ENCODE measurements around the gene CALY. TPM values are rescaled to one million over a fixed set of nuclear protein-coding genes. Genes with fewer than 3 reads are reported as not detected.

Gene CALY
- total RNA-seq, 2 experiments from 2014 or later = not detected

- Mint-ChIP-seq H3K4me3 (no peak overlapping the region), H3K27me3 (ENCODE audit: low read depth) (peaks cover 19% of the 10 kb centered on the region), H3K4me1 (ENCODE audit: low read depth) (no peaks in the 10 kb centered on the region), H3K36me3 (ENCODE audit: low read depth) (no peaks in the 10 kb centered on the region), H3K27ac (no peak overlapping the region), H3K9me3 (no peaks in the 10 kb centered on the region)
- DNase-seq = no peak
- CTCF ChIA-PET = interaction anchor here (1.5 to 1.8 kb wide), 2 partner anchors 10 to 14 kb away, joined by 4 to 5 read pairs; no protein-coding TSS in a partner anchor
- intact Hi-C loops (cut with micrococcal nuclease) = no loop called here
These were observed 6.9 kb upstream of the CALY start for GRCh38 chr10:133343558-133343957.

GRCh38 chr10:133342942-133343341, 6.2 kb upstream of the CALY start:
- CTCF ChIA-PET = interaction anchor here (1.2 to 1.8 kb wide), 2 partner anchors 11 to 14 kb away, joined by 3 to 5 read pairs; no protein-coding TSS in a partner anchor
- H3K4me3 Mint-ChIP-seq = no peak overlapping the region
- intact Hi-C loops (cut with micrococcal nuclease) = no loop called here
- H3K36me3 Mint-ChIP-seq (ENCODE audit: low read depth) = no peaks in the 10 kb centered on the region
- peaks cover 19% of the 10 kb centered on the region for H3K27me3 Mint-ChIP-seq (ENCODE audit: low read depth)
- H3K9me3 Mint-ChIP-seq = no peaks in the 10 kb centered on the region
- H3K4me1 Mint-ChIP-seq (ENCODE audit: low read depth) = no peaks in the 10 kb centered on the region
- DNase-seq = no peak
- no peak overlapping the region for H3K27ac Mint-ChIP-seq

GRCh38 chr10:133341983-133342382, 5.3 kb upstream of the CALY start:
- Mint-ChIP-seq H3K9me3 (no peaks in the 10 kb centered on the region), H3K4me3 (no peak overlapping the region), H3K36me3 (ENCODE audit: low read depth) (no peaks in the 10 kb centered on the region), H3K27ac (no peak overlapping the region), H3K27me3 (ENCODE audit: low read depth) (peaks cover 19% of the 10 kb centered on the region), H3K4me1 (ENCODE audit: low read depth) (no peaks in the 10 kb centered on the region)
- intact Hi-C loops (cut with micrococcal nuclease) = no loop called here
- no peak for DNase-seq
- CTCF ChIA-PET = interaction anchor here (0.7 to 1.2 kb wide), 2 partner anchors 12 to 13 kb away, joined by 3 read pairs; no protein-coding TSS in a partner anchor

- H3K9me3 Mint-ChIP-seq = no peaks in the 10 kb centered on the region
- no peak overlapping the region for H3K27ac Mint-ChIP-seq
- H3K4me3 Mint-ChIP-seq = no peak overlapping the region
- H3K27me3 Mint-ChIP-seq (ENCODE audit: low read depth) = peaks cover 14% of the 10 kb centered on the region
- CTCF ChIA-PET = interaction anchor here (0.7 kb wide), 1 partner anchor 23 kb away, joined by 3 read pairs; no protein-coding TSS in a partner anchor
- intact Hi-C loops (cut with micrococcal nuclease) = no loop called here
- peaks cover 3% of the 10 kb centered on the region for H3K4me1 Mint-ChIP-seq (ENCODE audit: low read depth)
- no peak for DNase-seq
- no peaks in the 10 kb centered on the region for H3K36me3 Mint-ChIP-seq (ENCODE audit: low read depth)
These were observed 3.1 kb upstream of the CALY start for GRCh38 chr10:133339708-133340380.

- no peak overlapping the region for H3K4me3 Mint-ChIP-seq
- H3K36me3 Mint-ChIP-seq (ENCODE audit: low read depth) = no peaks in the 10 kb centered on the region
- DNase-seq = no peak
- no peak overlapping the region for H3K27ac Mint-ChIP-seq
- intact Hi-C loops (cut with micrococcal nuclease) = no loop called here
- H3K27me3 Mint-ChIP-seq (ENCODE audit: low read depth) = peaks cover 14% of the 10 kb centered on the region
- CTCF ChIA-PET = no interaction called here
- H3K4me1 Mint-ChIP-seq (ENCODE audit: low read depth) = peaks cover 5% of the 10 kb centered on the region
- H3K9me3 Mint-ChIP-seq = no peaks in the 10 kb centered on the region
These were observed 1.7 kb upstream of the CALY start for GRCh38 chr10:133338080-133339071.

GRCh38 chr10:133337370-133337725, 652 bp upstream of the CALY start:
- Mint-ChIP-seq H3K27ac (no peak overlapping the region), H3K4me1 (ENCODE audit: low read depth) (peaks cover 5% of the 10 kb centered on the region), H3K4me3 (no peak overlapping the region), H3K9me3 (no peaks in the 10 kb centered on the region), H3K27me3 (ENCODE audit: low read depth) (peaks cover 15% of the 10 kb centered on the region), H3K36me3 (ENCODE audit: low read depth) (no peaks in the 10 kb centered on the region)
- CTCF ChIA-PET = no interaction called here
- intact Hi-C loops (cut with micrococcal nuclease) = no loop called here
- no peak for DNase-seq

- intact Hi-C loops (cut with micrococcal nuclease) = no loop called here
- H3K4me1 Mint-ChIP-seq (ENCODE audit: low read depth) = peaks cover 5% of the 10 kb centered on the region
- H3K27me3 Mint-ChIP-seq (ENCODE audit: low read depth) = peaks cover 12% of the 10 kb centered on the region
- CTCF ChIA-PET = no interaction called here
- DNase-seq = no peak
- H3K4me3 Mint-ChIP-seq = no peak overlapping the region
- H3K9me3 Mint-ChIP-seq = no peaks in the 10 kb centered on the region
- no peaks in the 10 kb centered on the region for H3K36me3 Mint-ChIP-seq (ENCODE audit: low read depth)
- H3K27ac Mint-ChIP-seq = no peak overlapping the region
These were observed 549 bp downstream of the CALY start for GRCh38 chr10:133336118-133336576.

GRCh38 chr10:133335246-133336117, 1.2 kb downstream of the CALY start:
- Mint-ChIP-seq H3K27me3 (ENCODE audit: low read depth) (peaks cover 12% of the 10 kb centered on the region), H3K9me3 (no peaks in the 10 kb centered on the region), H3K4me1 (ENCODE audit: low read depth) (peaks cover 5% of the 10 kb centered on the region), H3K4me3 (peak overlapping the region; percentile 47), H3K36me3 (ENCODE audit: low read depth) (no peaks in the 10 kb centered on the region), H3K27ac (no peak overlapping the region)
- DNase-seq = peak; percentile 84
- intact Hi-C loops (cut with micrococcal nuclease) = loop anchor here (2.0 kb wide), 1 partner anchor 53 kb away; no protein-coding TSS in a partner anchor
- CTCF ChIA-PET = interaction anchor here (0.8 kb wide), 1 partner anchor 29 kb away, joined by 4 read pairs; no protein-coding TSS in a partner anchor

GRCh38 chr10:133334503-133335245, 2.0 kb downstream of the CALY start:
- intact Hi-C loops (cut with micrococcal nuclease) = loop anchor here (2.0 kb wide), 1 partner anchor 54 kb away; no protein-coding TSS in a partner anchor
- Mint-ChIP-seq H3K4me3 (peak overlapping the region; percentile 60), H3K27me3 (ENCODE audit: low read depth) (peaks cover 12% of the 10 kb centered on the region), H3K9me3 (no peaks in the 10 kb centered on the region), H3K4me1 (ENCODE audit: low read depth) (peaks cover 7% of the 10 kb centered on the region), H3K36me3 (ENCODE audit: low read depth) (no peaks in the 10 kb centered on the region), H3K27ac (no peak overlapping the region)
- CTCF ChIA-PET = interaction anchor here (0.8 kb wide), 1 partner anchor 28 kb away, joined by 4 read pairs; no protein-coding TSS in a partner anchor
- no peak for DNase-seq

- peaks cover 12% of the 10 kb centered on the region for H3K4me1 Mint-ChIP-seq (ENCODE audit: low read depth)
- no peaks in the 10 kb centered on the region for H3K9me3 Mint-ChIP-seq
- H3K27ac Mint-ChIP-seq = no peak overlapping the region
- no peak overlapping the region for H3K4me3 Mint-ChIP-seq
- no peak for DNase-seq
- intact Hi-C loops (cut with micrococcal nuclease) = no loop called here
- CTCF ChIA-PET = no interaction called here
- peaks cover 23% of the 10 kb centered on the region for H3K27me3 Mint-ChIP-seq (ENCODE audit: low read depth)
- no peaks in the 10 kb centered on the region for H3K36me3 Mint-ChIP-seq (ENCODE audit: low read depth)
These were observed 3.6 kb downstream of the CALY start for GRCh38 chr10:133332936-133333699.

Measured in activated naive CD4-positive, alpha-beta T cell treated with anti-CD3 and anti-CD28 coated beads for 36 hours (primary cell).